Left ventricle myocardium inferior (tissue), 1 donor: ENCODE measurements around the gene INPP1. TPM values are rescaled to one million over a fixed set of nuclear protein-coding genes. Genes with fewer than 3 reads are reported as not detected.

Experiments used
- DNase-seq: peaks from one replicate; pipeline ENCODE4 v3.0.0-alpha.2; 2020
- H3K27ac ChIP-seq: fragments of 200-600 bp; replicated peaks from 2 replicates; pipeline ENCODE4 v1.8.0; 2021
- H3K27me3 ChIP-seq: fragments of 200-600 bp; 2 replicates; pipeline ENCODE4 v1.8.0; 2021; ENCODE audit warnings: low read depth
- H3K36me3 ChIP-seq: fragments of 200-600 bp; 2 replicates; pipeline ENCODE4 v1.8.0; 2021
- H3K4me1 ChIP-seq: fragments of 200-600 bp; 2 replicates; pipeline ENCODE4 v1.8.0; 2021
- H3K4me3 ChIP-seq: fragments of 200-600 bp; 2 replicates; pipeline ENCODE4 v1.8.0; 2021; ENCODE audit warnings: mild to moderate bottlenecking, moderate library complexity
- H3K9me3 ChIP-seq: fragments of 200-600 bp; replicated peaks from 2 replicates; pipeline ENCODE4 v1.8.0; 2021
- intact Hi-C: fragments of 100-400 bp; cut with micrococcal nuclease; formaldehyde crosslinking; loops from one replicate; pipeline ENCODE4 v1.11.0; 2022
- total RNA-seq: library from RNA; stranded (reverse); fragmentation: NEBNext Ultra II Directional; extraction: Animal tissue kit (Norgen Biotek cat#: 25700); gene quantifications from one replicate; pipeline ENCODE4 v1.2.1, GENCODE V29; 2021
- TF ChIP-seq, protein P1 (sequence below): fragments of 200-600 bp; IDR thresholded peaks from 2 replicates; pipeline ENCODE4 v1.8.0; 2021; ENCODE audit warnings: antibody characterized with exemption, mild to moderate bottlenecking, borderline replicate concordance
- donor health status: DM: no; HTN: yes; CAD: no; lungs with severe emphysema.

The INPP1 gene
- total RNA-seq, 1 donor from 2014 or later, result 15.0 TPM

DNA sequence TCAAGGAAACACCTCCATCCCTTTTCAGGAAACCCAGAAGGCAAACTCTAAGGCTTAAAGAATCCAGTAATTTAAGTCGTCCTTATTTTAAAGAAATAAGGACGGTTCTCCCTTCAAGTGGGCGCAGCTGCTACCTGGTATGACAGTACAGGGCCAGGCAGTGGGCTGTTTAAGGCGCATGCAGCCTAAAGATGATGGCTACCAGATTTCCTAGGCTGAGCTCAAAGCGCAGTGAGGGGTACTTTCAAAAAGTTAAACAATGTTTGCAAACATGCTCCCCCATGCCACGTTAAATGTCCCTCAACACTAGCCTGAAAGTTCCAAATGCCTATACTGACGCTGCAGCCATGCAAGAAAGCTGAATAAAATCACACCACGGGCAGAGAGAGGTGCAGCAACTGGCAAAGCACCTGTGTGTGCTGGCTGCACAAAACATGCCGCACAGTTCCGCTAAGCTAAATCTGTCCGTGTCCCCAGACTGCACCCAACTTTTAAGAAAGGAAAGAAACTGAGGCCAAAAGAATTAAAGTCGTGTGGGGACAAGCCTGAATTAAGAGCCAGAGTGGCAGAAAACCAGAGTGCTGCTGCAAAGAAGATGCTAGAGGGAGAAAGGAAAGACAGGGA, 24.3 kb upstream of the INPP1 start:
- Histone ChIP-seq H3K36me3 (no peaks in the 10 kb centered on the region), H3K9me3 (no peaks in the 10 kb centered on the region), H3K4me3 (peak overlapping the region; percentile 83), H3K27ac (peak overlapping the region; percentile 91), H3K27me3 (no peaks in the 10 kb centered on the region), H3K4me1 (peaks cover 25% of the 10 kb centered on the region)
- DNase-seq, result no peak
- intact Hi-C loops, result no loop called here
- TF ChIP-seq, protein P1, sequence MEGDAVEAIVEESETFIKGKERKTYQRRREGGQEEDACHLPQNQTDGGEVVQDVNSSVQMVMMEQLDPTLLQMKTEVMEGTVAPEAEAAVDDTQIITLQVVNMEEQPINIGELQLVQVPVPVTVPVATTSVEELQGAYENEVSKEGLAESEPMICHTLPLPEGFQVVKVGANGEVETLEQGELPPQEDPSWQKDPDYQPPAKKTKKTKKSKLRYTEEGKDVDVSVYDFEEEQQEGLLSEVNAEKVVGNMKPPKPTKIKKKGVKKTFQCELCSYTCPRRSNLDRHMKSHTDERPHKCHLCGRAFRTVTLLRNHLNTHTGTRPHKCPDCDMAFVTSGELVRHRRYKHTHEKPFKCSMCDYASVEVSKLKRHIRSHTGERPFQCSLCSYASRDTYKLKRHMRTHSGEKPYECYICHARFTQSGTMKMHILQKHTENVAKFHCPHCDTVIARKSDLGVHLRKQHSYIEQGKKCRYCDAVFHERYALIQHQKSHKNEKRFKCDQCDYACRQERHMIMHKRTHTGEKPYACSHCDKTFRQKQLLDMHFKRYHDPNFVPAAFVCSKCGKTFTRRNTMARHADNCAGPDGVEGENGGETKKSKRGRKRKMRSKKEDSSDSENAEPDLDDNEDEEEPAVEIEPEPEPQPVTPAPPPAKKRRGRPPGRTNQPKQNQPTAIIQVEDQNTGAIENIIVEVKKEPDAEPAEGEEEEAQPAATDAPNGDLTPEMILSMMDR, result no peak

DNA sequence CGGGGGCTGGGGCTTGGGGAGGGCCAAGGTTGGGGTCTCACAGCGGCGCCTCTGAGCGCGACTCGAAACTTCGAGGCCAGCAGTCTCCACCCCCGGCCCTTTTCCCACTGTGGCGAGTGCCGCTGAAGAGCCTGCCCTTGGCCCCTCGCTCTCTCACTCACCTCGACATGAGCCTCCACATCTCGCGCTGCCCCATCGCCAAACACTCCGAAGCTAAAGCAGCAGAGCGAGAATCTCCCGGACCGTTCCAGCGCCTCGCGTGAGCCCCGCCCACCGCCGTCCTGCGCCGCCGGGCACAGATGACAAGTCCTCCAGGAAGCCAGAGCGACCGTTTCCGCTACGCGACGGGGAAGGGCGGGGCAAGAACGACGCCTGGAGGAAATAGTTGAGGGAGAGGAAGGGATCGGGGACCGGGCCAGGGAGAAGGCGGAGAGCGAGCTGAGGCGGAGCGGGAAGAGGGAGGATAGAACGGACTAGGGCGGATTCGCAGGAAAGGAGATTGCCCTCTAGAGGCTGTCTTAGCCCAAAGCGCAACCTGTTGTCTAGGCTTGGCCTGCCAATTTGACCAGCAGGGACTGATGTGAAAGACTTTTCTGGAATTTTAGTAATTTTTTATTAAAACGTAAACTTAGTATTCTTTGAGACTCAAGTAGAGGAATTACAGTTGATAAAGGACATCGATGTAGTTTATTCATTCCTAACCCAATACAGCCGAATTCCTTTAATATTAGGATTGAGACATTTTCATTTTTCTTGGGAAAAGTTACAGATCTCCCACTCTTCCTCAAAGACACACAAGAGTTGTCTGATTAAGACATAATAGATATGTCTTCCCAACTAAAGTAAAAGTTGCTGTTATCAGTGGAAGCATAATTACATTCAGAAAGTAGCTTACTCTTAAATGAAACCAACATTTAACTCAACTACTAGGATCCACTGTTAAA, 23.6 kb upstream of the INPP1 start, which contains the start of gene HIBCH:
Gene HIBCH, minus strand, starts transcription at position 272 of the 944 bp plus-strand sequence. Its CDS starts 76 bp downstream, at position 196.
- intact Hi-C loops, result no loop called here
- H3K36me3 ChIP-seq, result no peaks in the 10 kb centered on the region
- peaks cover 25% of the 10 kb centered on the region for H3K4me1 ChIP-seq
- TF ChIP-seq, protein P1, result peak; percentile 83
- DNase-seq, result peak; percentile 99
- peak within 1 kb of the TSS; percentile 83 for H3K4me3 ChIP-seq
- H3K27me3 ChIP-seq, result no peaks in the 10 kb centered on the region
- H3K9me3 ChIP-seq, result no peaks in the 10 kb centered on the region
- H3K27ac ChIP-seq, result peak within 1 kb of the TSS; percentile 91

DNA sequence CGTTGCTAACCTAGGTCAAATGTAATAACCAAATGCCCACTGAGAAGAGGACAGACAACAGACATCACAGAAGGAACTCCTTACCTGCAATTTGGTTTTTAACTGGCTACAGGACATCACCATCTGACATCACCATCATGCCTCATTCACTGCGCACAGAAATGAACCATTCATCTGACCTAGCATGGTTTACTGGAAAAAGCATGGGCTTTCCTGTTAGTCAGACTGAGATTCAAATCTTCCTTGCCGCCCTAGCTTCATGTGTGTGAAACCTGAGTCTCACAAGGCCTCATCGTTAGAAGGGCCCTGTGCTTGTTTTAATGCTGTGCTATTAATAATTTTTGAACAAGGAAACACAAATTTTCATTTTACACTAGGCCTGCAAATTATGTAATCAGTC, 22.7 kb upstream of the INPP1 start:
- Histone ChIP-seq H3K36me3 (no peaks in the 10 kb centered on the region), H3K27me3 (no peaks in the 10 kb centered on the region), H3K4me1 (peaks cover 25% of the 10 kb centered on the region), H3K27ac (peak overlapping the region; percentile 91), H3K9me3 (no peaks in the 10 kb centered on the region), H3K4me3 (no peak overlapping the region)
- TF ChIP-seq, protein P1, result no peak
- DNase-seq, result no peak
- intact Hi-C loops, result no loop called here

DNA sequence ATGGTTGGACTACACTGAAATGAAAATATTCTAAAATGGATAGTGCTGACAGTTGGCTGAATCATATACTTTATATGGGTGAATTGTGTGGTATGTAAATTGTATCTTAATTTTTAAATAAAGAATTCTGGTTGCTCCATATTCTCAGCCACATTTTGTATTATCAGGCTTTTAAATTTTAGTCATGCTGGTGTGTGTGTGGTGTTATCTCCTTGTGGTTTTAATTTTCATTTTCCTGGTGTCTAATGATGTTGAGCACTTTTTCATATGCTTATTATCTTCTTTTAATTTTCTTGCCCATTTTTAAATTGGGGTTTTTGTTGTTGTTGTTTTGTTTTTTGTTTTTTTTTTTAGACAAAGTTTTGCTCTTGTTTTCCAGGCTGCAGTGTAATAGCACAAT, 20.0 kb upstream of the INPP1 start:
- TF ChIP-seq, protein P1, result no peak
- H3K36me3 ChIP-seq, result no peaks in the 10 kb centered on the region
- H3K4me3 ChIP-seq, result no peak overlapping the region
- H3K4me1 ChIP-seq, result peaks cover 19% of the 10 kb centered on the region
- no peak for DNase-seq
- no peaks in the 10 kb centered on the region for H3K27me3 ChIP-seq
- intact Hi-C loops, result no loop called here
- H3K9me3 ChIP-seq, result no peaks in the 10 kb centered on the region
- H3K27ac ChIP-seq, result no peak overlapping the region

DNA sequence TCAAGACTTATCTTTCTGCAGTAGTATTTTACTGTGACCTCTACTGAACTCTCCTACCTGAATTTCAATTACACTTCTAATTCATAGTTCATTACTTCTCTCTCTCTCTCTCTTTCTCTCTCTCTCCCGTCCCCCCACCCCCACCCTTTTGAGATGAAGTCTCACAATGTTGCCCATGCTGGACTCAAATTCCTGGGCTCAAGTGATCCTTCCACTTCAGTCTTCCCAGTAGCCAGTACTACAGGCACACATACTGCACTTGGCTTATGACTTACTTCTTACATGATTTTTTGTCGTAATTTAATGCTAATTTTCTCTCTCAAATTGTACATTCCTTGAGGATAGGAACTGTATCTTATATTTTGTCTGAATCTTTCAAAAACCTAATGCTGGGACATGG, 17.8 kb upstream of the INPP1 start:
- Histone ChIP-seq H3K4me1 (peaks cover 2% of the 10 kb centered on the region), H3K27me3 (no peaks in the 10 kb centered on the region), H3K4me3 (no peak overlapping the region), H3K27ac (no peak overlapping the region), H3K36me3 (no peaks in the 10 kb centered on the region), H3K9me3 (no peaks in the 10 kb centered on the region)
- DNase-seq, result no peak
- intact Hi-C loops, result no loop called here
- TF ChIP-seq, protein P1, result no peak
